SKM-1 treated with dmso at 0.1 percent for 144 hours (cell line): ENCODE data around the gene TM4SF5.

Source experiments
- DNase-seq: peaks from one replicate; lab custom pipeline; 2025; ENCODE audit not compliant: unreplicated experiment; lab: John Stamatoyannopoulos, UW

The TM4SF5 gene

DNA sequence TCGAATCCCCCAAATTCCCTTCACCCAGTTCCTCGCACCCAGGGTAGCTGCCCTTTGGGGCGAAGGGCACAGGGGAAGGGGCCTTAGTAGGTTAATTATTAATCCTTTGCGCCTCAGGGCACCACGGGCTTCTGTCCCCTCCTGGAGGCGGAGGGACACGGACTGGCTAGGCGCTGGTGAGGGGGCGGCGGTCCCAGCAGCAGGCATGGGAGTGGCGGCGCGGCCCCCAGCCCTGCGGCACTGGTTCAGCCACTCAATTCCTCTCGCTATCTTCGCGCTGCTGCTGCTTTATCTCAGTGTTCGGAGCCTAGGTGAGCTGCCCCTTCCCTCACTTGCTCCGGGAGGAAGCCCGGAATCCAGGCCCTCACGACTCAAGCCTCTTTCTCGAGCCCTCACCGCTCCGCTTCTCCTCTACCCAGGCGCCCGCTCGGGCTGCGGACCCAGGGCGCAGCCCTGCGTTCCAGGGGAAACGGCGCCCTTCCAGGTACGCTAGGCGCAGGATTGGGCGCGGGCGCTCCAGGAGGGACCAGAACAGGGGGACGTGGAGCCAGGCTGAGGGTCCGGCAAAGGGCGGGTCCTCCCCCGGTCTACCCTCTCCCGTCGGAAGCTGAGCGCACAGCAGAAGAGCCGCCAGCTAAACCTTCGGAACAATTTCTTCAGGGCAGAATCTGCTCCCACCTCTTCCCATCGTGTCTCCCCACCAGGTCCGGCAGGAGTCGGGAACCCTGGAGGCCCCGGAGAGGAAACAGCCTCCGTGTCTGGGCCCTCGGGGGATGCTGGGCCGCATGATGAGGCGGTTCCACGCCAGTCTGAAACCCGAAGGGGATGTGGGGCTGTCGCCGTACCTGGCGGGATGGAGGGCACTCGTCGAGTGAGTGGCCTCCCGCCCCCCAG, 17.4 kb downstream of the TM4SF5 start, which contains the start of gene GLTPD2:
Gene GLTPD2 (plus strand): TSS at position 158 of the 894 bp plus-strand sequence. CDS start 48 bp downstream, at position 206.
- DNase-seq = no peak

DNA sequence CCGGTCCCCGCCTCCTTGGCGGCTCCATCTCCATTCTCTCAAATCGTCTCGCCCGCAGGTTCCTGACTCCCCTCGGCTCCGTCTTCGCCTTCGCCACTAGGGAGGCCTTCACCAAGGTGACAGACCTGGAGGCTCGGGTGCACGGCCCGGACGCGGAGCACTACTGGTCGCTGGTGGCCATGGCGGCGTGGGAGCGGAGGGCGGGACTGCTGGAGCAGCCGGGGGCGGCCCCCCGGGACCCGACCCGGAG, 17.9 kb downstream of the TM4SF5 start:
- DNase-seq = no peak

DNA sequence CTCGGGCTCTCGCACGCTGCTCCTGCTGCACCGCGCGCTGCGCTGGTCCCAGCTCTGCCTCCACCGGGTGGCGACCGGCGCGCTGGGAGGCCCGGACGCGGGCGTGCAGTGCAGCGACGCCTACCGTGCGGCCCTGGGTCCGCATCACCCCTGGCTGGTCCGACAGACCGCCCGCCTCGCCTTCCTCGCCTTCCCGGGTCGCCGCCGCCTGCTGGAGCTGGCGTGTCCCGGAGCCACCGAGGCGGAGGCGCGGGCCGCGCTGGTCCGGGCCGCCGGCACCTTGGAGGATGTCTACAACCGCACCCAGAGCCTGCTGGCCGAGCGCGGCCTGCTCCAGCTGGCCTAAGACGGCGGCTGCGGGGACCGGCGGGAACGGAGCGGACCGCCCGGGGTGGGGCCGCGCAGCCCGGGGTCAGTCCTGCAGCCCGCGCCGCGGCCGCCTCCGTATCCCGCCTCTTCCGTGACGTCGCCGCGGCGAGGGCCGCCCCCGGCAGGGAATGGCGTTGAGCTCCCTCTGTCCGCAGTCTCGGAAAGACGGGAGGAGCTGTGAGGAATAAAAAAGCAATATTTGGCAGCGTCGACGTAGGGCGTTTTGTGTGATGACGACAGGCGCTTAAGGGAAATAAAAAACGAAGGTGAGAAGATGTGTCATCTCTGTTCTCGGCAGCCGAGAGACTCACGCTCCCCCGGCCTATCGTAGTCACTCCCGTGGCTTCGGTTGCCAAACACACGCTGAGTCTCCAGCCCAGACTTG, 18.4 kb downstream of the TM4SF5 start:
- DNase-seq = peak; percentile 61

DNA sequence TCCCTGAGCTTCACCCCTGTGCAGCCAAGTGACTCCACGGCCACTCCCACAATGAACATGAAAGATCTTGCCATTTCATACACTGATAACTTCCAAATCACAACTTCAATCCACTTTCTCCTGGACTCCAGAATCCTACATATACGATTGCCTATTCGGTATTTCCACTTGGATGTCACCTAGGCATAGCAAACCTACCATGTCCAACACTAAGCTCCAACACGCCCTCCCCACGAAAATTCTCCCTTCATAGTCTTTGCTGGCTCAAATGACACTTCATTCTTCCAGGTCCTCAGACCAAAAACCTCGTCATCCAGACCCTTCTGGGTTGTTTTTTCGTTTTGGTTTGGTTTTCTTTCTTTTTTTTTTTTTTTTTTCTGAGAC, 19.0 kb downstream of the TM4SF5 start:
- no peak for DNase-seq

GRCh38 chr17:4795168-4795567, 23.5 kb downstream of the TM4SF5 start:
- no peak for DNase-seq

- DNase-seq = no peak
Measured at GRCh38 chr17:4796552-4796920, 24.9 kb downstream of the TM4SF5 start.

DNA sequence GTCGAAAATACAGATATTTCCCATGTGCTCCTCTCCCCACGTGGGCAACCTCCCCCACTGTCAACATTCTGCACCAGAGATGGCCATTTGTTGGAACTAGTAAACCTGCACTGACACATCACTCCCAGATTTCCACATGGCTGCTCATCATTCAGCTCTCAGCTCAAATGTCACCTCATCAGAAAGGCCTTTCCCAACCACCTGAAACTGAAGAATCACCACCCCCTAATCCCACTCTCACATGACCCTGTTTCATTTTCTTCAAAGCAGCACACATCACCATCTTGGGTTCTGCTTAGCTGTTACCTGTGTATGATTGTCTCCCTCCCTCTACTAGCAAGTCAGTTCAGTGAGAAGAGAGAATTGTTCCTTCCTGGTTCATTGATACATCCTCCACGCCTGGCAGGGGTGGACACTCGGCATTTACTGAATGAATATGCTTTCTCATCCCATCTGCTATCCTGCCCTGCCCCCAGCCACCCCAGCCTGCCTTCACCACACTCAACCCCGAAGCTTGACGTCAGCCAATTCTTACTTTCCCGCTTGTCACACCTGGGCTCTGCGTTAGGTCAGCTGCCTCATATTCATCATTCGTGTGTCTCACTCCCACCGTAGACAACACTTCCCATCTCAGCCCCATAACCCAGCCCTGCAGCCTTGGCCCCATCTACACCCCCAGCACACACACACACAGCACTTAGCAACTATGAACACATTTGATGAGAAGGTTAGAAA, 28.9 kb downstream of the TM4SF5 start:
- DNase-seq = no peak

DNA sequence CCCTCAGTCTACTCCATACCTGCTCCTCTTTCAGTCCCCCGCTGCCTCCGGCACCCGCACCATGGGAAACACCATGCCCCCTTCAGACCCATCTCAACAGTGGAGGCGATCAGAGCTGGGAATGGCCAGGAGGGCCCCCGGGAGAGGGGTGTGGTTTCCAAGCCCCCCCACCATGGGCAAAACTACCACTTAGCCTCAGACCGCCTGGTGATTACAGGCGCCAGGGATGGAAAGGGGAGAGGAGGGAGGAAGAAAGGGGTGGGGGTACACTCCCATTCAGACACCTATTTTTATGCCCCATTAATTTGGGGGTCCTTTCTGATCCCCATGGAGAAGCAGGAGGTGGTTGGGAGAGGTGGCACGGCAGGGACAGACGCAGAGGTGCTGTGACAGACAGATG, 30.5 kb downstream of the TM4SF5 start, which contains the start of gene C17orf114:
Gene C17orf114 (minus strand): TSS at position 101 of the 400 bp plus-strand sequence.
- DNase-seq = no peak

- no peak for DNase-seq
Measured at GRCh38 chr17:4806456-4806776, 34.7 kb downstream of the TM4SF5 start.

GRCh38 chr17:4806777-4807604, 35.3 kb downstream of the TM4SF5 start, which contains the start of gene PLD2:
TSS of gene PLD2 (plus strand) at chr17:4807152. CDS start at chr17:4807773, 621 bp downstream.
- peak; percentile 59 for DNase-seq

GRCh38 chr17:4807605-4808377, 36.1 kb downstream of the TM4SF5 start:
- DNase-seq = no peak

GRCh38 chr17:4808378-4808767, 36.7 kb downstream of the TM4SF5 start:
- DNase-seq = no peak

GRCh38 chr17:4810696-4811290, 39.1 kb downstream of the TM4SF5 start:
- DNase-seq = no peak

GRCh38 chr17:4811471-4811870, 39.8 kb downstream of the TM4SF5 start:
- DNase-seq = no peak

DNA sequence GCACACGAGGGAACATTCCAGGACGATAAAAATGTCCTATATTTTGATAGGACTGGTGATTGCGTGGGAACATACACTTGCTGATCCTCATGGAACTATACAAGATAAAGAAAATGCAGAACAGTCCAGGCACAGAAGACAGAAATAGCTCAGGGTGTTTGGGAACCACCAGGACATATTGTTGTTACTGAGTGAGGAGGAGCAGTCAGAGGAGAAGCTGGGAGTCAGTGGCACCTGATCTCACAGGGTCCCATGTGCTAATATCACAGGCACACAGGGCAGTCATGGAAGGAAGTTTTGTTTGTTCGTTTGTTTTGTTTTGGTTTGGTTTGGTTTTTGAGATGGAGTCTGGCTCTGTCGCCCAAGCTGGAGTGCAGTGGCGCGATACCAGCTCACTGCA, 41.0 kb downstream of the TM4SF5 start:
- DNase-seq = no peak

GRCh38 chr17:4815043-4815675, 43.5 kb downstream of the TM4SF5 start:
- DNase-seq = no peak

- DNase-seq = no peak
Measured at GRCh38 chr17:4816826-4817225, 45.1 kb downstream of the TM4SF5 start.

- no peak for DNase-seq
Measured at GRCh38 chr17:4818276-4818675, 46.6 kb downstream of the TM4SF5 start.

DNA sequence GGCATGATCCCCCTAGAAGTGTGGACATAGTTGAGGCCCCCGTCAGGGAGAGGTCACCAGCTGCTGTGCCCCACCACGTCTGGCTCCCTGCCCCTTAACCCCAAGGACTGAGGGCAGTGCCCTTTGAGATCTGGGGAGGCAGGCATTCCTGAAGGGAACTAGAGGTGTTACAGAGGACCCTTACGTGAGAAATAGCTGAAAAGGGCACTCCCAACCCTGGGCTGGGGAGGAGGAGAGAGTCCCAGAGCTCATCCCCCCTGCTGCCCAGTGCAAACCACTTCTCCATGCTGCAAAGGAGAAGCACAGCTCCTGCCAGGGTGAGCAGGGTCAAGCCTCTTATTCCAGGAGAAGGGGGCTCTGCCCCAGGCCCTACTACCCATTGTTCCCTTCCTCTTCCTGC, 51.1 kb downstream of the TM4SF5 start:
- no peak for DNase-seq
